IMR-90 (cell line): ENCODE results near the gene POLR1B. TPM values are rescaled to one million over a fixed set of nuclear protein-coding genes. Genes with fewer than 3 reads are reported as not detected.

Experiments
- ATAC-seq: fragments of 200-7000 bp; cut with Tn5 transposase; 2 replicates; pipeline ENCODE4 v1.9.1; 2020; ENCODE audit warnings: low read depth, mild to moderate bottlenecking, moderate library complexity
- BruUV-seq: library from RNA; stranded (reverse); fragments of 400-500 nt; replicated peaks from 2 replicates; lab custom pipeline; 2021; lab: Mats Ljungman, UMichigan
- CTCF ChIA-PET: fragments of 300-600 bp; formaldehyde crosslinking; extraction: SDS; loops from one replicate; lab custom pipeline; 2021; ENCODE audit warnings: antibody characterized with exemption; lab: Yijun Ruan, JAX
- POLR2A ChIA-PET: fragments of 300-600 bp; sonication (Branson Sonifier 250); formaldehyde crosslinking; loops from one replicate; lab custom pipeline; 2022; ENCODE audit warnings: antibody characterized with exemption; ENCODE audit not compliant: unreplicated experiment; lab: Charles Lee
- DNase-seq: peaks from one replicate; pipeline ENCODE4 v3.0.0; 2013
- H2AFZ ChIP-seq: replicated peaks from 2 replicates; pipeline ENCODE3; 2013; ENCODE audit warnings: low read length, mild to moderate bottlenecking; ENCODE audit not compliant: poor library complexity
- H2AK5ac ChIP-seq: 2 replicates; pipeline ENCODE4 v1.6.1; 2013; ENCODE audit warnings: low read depth, low read length, inconsistent platforms
- H2AK9ac ChIP-seq: replicated peaks from 2 replicates; pipeline ENCODE3; 2013; ENCODE audit warnings: mild to moderate bottlenecking, low read depth, low read length, moderate library complexity; ENCODE audit not compliant: poor library complexity
- H2BK120ac ChIP-seq: 2 replicates; pipeline ENCODE4 v1.6.1; 2013; ENCODE audit warnings: low read depth, low read length, inconsistent platforms
- H2BK15ac ChIP-seq: 3 replicates; pipeline ENCODE4 v1.6.1; 2013; ENCODE audit warnings: low read depth, low read length, inconsistent platforms
- H2BK20ac ChIP-seq: 2 replicates; pipeline ENCODE4 v1.6.1; 2013; ENCODE audit warnings: low read depth, mild to moderate bottlenecking, inconsistent platforms, low read length, moderate library complexity
- H2BK5ac ChIP-seq: 2 replicates; pipeline ENCODE4 v1.6.1; 2013; ENCODE audit warnings: mild to moderate bottlenecking, low read depth, low read length, inconsistent platforms; ENCODE audit not compliant: poor library complexity, severe bottlenecking
- H3K14ac ChIP-seq: replicated peaks from 2 replicates; pipeline ENCODE4 v1.6.1; 2013; ENCODE audit warnings: low read depth, low read length, inconsistent platforms
- H3K18ac ChIP-seq: 2 replicates; pipeline ENCODE4 v1.6.1; 2013; ENCODE audit warnings: low read depth, low read length, control low read depth
- H3K23ac ChIP-seq: 2 replicates; pipeline ENCODE4 v1.6.1; 2013; ENCODE audit warnings: low read depth, low read length, inconsistent platforms
- H3K27ac ChIP-seq: 2 replicates; pipeline ENCODE4 v1.5.1; 2013; ENCODE audit warnings: mild to moderate bottlenecking, control low read depth, low read length; ENCODE audit not compliant: insufficient read depth
- H3K27me3 ChIP-seq: 2 replicates; pipeline ENCODE4 v1.6.1; 2013; ENCODE audit warnings: low read length; ENCODE audit not compliant: control insufficient read depth, insufficient read depth
- H3K36me3 ChIP-seq: 2 replicates; pipeline ENCODE4 v1.6.1; 2013; ENCODE audit warnings: low read length, mixed read lengths; ENCODE audit not compliant: control insufficient read depth, insufficient read depth
- H3K4ac ChIP-seq: 2 replicates; pipeline ENCODE4 v1.6.1; 2013; ENCODE audit warnings: low read depth, low read length, inconsistent platforms
- H3K4me1 ChIP-seq: 2 replicates; pipeline ENCODE4 v1.6.1; 2013; ENCODE audit warnings: low read length, mixed read lengths; ENCODE audit not compliant: control insufficient read depth, insufficient read depth
- H3K4me2 ChIP-seq: 2 replicates; pipeline ENCODE4 v1.6.1; 2013; ENCODE audit warnings: low read depth, mild to moderate bottlenecking, control low read depth, low read length, moderate library complexity
- H3K4me3 ChIP-seq: 2 replicates; pipeline ENCODE4 v1.5.1; 2013; ENCODE audit warnings: low read depth, mild to moderate bottlenecking, control low read depth, low read length, moderate library complexity; ENCODE audit not compliant: insufficient read depth
- H3K56ac ChIP-seq: 2 replicates; pipeline ENCODE4 v1.6.1; 2013; ENCODE audit warnings: low read length, inconsistent platforms; ENCODE audit not compliant: insufficient read depth; ENCODE audit errors: extremely low read depth
- H3K79me1 ChIP-seq, 2 experiments: 2 replicates each; pipeline ENCODE4 v1.6.1; 2013; ENCODE audit warnings: low read length in 2 of 2, inconsistent platforms in 1 of 2, low read depth in 1 of 2
- H3K9ac ChIP-seq: 2 replicates; pipeline ENCODE4 v1.6.1; 2013; ENCODE audit warnings: low read depth, low read length, control low read depth
- H3K9me1 ChIP-seq: 2 replicates; pipeline ENCODE4 v1.6.1; 2013; ENCODE audit warnings: low read length, inconsistent platforms; ENCODE audit not compliant: insufficient read depth
- H3K9me3 ChIP-seq: 2 replicates; pipeline ENCODE4 v1.6.1; 2013; ENCODE audit warnings: low read length; ENCODE audit not compliant: control insufficient read depth, insufficient read depth
- H4K20me1 ChIP-seq: 2 replicates; pipeline ENCODE4 v1.6.1; 2013; ENCODE audit warnings: low read length, inconsistent platforms; ENCODE audit not compliant: insufficient read depth
- H4K5ac ChIP-seq: 2 replicates; pipeline ENCODE4 v1.6.1; 2013; ENCODE audit warnings: mild to moderate bottlenecking, low read depth, low read length, control low read depth
- H4K8ac ChIP-seq, 2 experiments: 2 replicates each; pipeline ENCODE4 v1.6.1; 2013; ENCODE audit warnings: low read depth in 2 of 2, low read length in 2 of 2, control low read depth in 1 of 2, inconsistent platforms in 1 of 2
- H4K91ac ChIP-seq: 2 replicates; pipeline ENCODE4 v1.6.1; 2013; ENCODE audit warnings: low read depth, low read length, inconsistent platforms; ENCODE audit not compliant: insufficient read depth
- BHLHE40 ChIP-seq: fragments of 150-350 bp; IDR thresholded peaks from 2 replicates; pipeline ENCODE4 v1.6.1; 2016; ENCODE audit warnings: mild to moderate bottlenecking, low read depth, low read length
- CTCF ChIP-seq: conservative IDR thresholded peaks from 2 replicates; pipeline ENCODE4 v1.5.1; 2012; ENCODE audit warnings: mild to moderate bottlenecking, low read depth, low read length, improper control_type of control experiment
- ELK1 ChIP-seq: fragments of 150-350 bp; IDR thresholded peaks from 2 replicates; pipeline ENCODE4 v1.6.1; 2016; ENCODE audit warnings: low read depth, mild to moderate bottlenecking, low read length, moderate library complexity, borderline replicate concordance
- MAFK ChIP-seq: IDR thresholded peaks from 2 replicates; pipeline ENCODE4 v1.6.1; 2012; ENCODE audit warnings: low read depth, low read length, improper control_type of control experiment
- NFE2L2 ChIP-seq: fragments of 150-350 bp; IDR thresholded peaks from 2 replicates; pipeline ENCODE4 v1.6.1; 2016; ENCODE audit warnings: low read depth, mild to moderate bottlenecking, low read length
- POLR2A ChIP-seq: IDR thresholded peaks from 2 replicates; pipeline ENCODE4 v1.6.1; 2012; ENCODE audit warnings: mild to moderate bottlenecking, low read depth, low read length
- RAD21 ChIP-seq: IDR thresholded peaks from 2 replicates; pipeline ENCODE4 v1.6.1; 2012; ENCODE audit warnings: low read length, improper control_type of control experiment
- RCOR1 ChIP-seq: IDR thresholded peaks from 2 replicates; pipeline ENCODE4 v1.6.1; 2012; ENCODE audit warnings: mild to moderate bottlenecking, low read length, improper control_type of control experiment; ENCODE audit not compliant: insufficient replicate concordance
- SMC3 ChIP-seq: fragments of 150-350 bp; IDR thresholded peaks from 2 replicates; pipeline ENCODE4 v1.6.1; 2016; ENCODE audit warnings: low read depth, mild to moderate bottlenecking, antibody characterized with exemption, low read length, moderate library complexity
- WGBS, 2 experiments: methylation state at CpG; one replicate each; pipeline versions ENCODE4 v1.1.5 to v1.1.7; 2013; ENCODE audit warnings: missing lambda C conversion rate in 2 of 2; ENCODE audit not compliant: insufficient read length in 1 of 2; ENCODE audit errors: extremely low coverage in 2 of 2; 5-methylcytosine and 5-hydroxymethylcytosine counted together
- dilution Hi-C: fragments of 300-500 bp; cut with HindIII; formaldehyde crosslinking; loops from one replicate; pipeline ENCODE4 v1.14.3; 2018; ENCODE audit warnings: low sequenced_read_pairs; ENCODE audit not compliant: unreplicated experiment
- in situ Hi-C: fragments of 300-500 bp; cut with MboI; formaldehyde crosslinking; loops from 3 replicates; pipeline ENCODE4 v1.14.3; 2019; ENCODE audit warnings: low sequenced_read_pairs, inconsistent platforms, mixed read lengths
- intact Hi-C: fragments of 100-400 bp; cut with micrococcal nuclease; formaldehyde crosslinking; loops from 2 replicates; pipeline ENCODE4 v1.10.0; 2022
- polyA plus RNA-seq, 3 experiments: library from polyadenylated mRNA; depleted of rRNA; stranded (reverse); fragments of >200 nt; gene quantifications; 2 replicates each; pipeline ENCODE4 v1.2.3, GENCODE V29; 2012; ENCODE audit warnings: low replicate concordance in 1 of 3
- total RNA-seq: library from RNA; depleted of rRNA; stranded (reverse); fragments of >200 nt; gene quantifications from 2 replicates; pipeline ENCODE4 v1.2.3, GENCODE V29; 2012

POLR1B gene
- total and polyA plus RNA-seq, 2 of the 4 experiments (the other 2 are of a cell fraction) = 10.5 to 24.6 TPM

- in situ Hi-C loops = loop anchor here (5.0 kb wide), 2 partner anchors 124 to 354 kb away; no protein-coding TSS in a partner anchor
- H3K23ac ChIP-seq = no peak overlapping the region
These were observed 60.7 kb downstream of the POLR1B start for GRCh38 chr2:112602917-112603316.

More at GRCh38 chr2:112602917-112603316, 60.7 kb downstream of the POLR1B start:
- no peaks in the 10 kb centered on the region for H4K20me1 ChIP-seq
- no peak overlapping the region for H3K4me3 ChIP-seq
- H3K18ac ChIP-seq = no peak overlapping the region
- peaks cover 7% of the 10 kb centered on the region for H3K9me1 ChIP-seq
- H2AFZ ChIP-seq = no peak overlapping the region
- TF ChIP-seq MAFK (no peak), RAD21 (no peak), SMC3 (no peak), CTCF (no peak), BHLHE40 (no peak), ELK1 (no peak), RCOR1 (no peak), POLR2A (no peak), NFE2L2 (no peak)
- H2BK15ac ChIP-seq = no peak overlapping the region
- intact Hi-C loops (no loop called here), dilution Hi-C loops (no loop called here)
- H3K4me1 ChIP-seq = peaks cover 11% of the 10 kb centered on the region
- H4K5ac ChIP-seq = no peak overlapping the region
- POLR2A ChIA-PET = no interaction called here
- H3K4ac ChIP-seq = no peak overlapping the region
- H4K91ac ChIP-seq = no peak overlapping the region
- H3K36me3 ChIP-seq = no peaks in the 10 kb centered on the region
- no peak overlapping the region for H2BK120ac ChIP-seq
- no peak overlapping the region for H4K8ac ChIP-seq
- no peak overlapping the region for H2AK5ac ChIP-seq
- H2AK9ac ChIP-seq = no peak overlapping the region
- H3K9me3 ChIP-seq = no peaks in the 10 kb centered on the region
- no peak overlapping the region for H2BK5ac ChIP-seq
- no peak overlapping the region for H3K27ac ChIP-seq
- ATAC-seq (no peak), DNase-seq (no peak)
- H3K56ac ChIP-seq = no peak overlapping the region
- no peak overlapping the region for H2BK20ac ChIP-seq
- no peaks in the 10 kb centered on the region for H3K27me3 ChIP-seq
- CTCF ChIA-PET = no interaction called here
- H3K14ac ChIP-seq = no peak overlapping the region
- BruUV-seq = no TSS peak
- no CpG with 5 or more reads among the region's 3 CpGs for WGBS, 2 experiments
- no peak overlapping the region for H3K9ac ChIP-seq
- H3K79me1 ChIP-seq = no peaks in the 10 kb centered on the region
- H3K4me2 ChIP-seq = no peak overlapping the region
